HL-60/S4 (cell line): ENCODE measurements around the gene WIPF2.

Experiments used
- in situ Hi-C: fragments of 300-500 bp; cut with MboI; formaldehyde crosslinking; loops from 2 replicates; pipeline ENCODE4 v1.14.3; 2022; ENCODE audit warnings: low sequenced_read_pairs

Gene WIPF2

GRCh38 chr17:40323391-40324381, 104.6 kb downstream of the WIPF2 start:
- in situ Hi-C loops: no loop called here

- in situ Hi-C loops: no loop called here
These were observed 106.3 kb downstream of the WIPF2 start for GRCh38 chr17:40325156-40326013.

- in situ Hi-C loops: no loop called here
These were observed 107.1 kb downstream of the WIPF2 start for GRCh38 chr17:40326014-40326831.

DNA sequence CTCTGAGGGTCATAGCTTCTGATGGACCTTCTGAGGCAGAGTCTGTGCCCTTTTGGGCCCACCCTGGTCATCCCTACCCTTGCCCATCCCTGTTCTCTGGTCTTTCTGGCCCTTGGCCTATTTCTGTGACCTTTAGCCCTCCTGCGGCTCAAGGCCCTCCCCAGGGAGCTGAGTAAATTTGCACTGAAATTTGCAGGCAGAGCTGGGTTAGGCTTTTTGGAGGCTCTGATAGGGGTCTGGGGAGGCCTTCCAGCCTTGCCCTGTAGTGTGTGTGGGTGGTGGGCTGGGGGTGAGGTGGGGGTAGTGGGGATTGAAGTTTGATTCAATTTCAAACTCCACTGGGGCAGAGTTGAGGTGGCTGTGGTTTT, 107.7 kb downstream of the WIPF2 start:
- in situ Hi-C loops: no loop called here

GRCh38 chr17:40327244-40327729, 108.2 kb downstream of the WIPF2 start:
- in situ Hi-C loops: no loop called here

DNA sequence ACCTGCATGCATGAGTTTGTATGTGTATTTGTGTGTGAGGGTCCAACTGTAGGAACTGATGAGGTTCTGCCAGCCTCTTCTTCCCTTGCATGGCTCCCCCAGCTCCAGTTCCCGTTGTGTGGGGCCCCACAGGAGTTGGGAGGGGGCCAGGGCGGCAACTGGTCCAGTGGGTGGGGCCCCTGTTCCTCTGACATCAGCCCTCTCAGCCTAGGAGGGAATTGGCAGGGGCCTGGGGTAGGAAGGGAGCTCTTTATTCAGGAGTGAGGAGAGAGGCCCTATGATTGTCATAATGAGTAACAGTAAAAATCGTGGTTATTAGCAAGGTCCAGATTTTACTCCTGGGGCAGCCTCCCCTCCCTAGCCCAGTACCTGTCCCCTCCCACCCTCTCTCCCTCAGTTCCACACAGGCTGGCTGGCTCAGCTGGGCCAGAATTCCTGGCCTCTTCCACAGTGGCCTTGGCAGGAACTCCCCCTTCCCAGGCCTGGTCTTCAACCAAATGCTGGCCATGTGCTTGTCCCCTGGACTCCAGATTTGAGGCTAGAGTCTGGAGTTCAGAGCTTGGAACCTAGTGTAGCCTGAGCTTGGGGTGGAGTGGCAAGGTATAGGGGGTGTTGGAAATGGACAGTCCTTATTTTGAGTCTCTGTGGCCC, 108.8 kb downstream of the WIPF2 start:
- in situ Hi-C loops: no loop called here

DNA sequence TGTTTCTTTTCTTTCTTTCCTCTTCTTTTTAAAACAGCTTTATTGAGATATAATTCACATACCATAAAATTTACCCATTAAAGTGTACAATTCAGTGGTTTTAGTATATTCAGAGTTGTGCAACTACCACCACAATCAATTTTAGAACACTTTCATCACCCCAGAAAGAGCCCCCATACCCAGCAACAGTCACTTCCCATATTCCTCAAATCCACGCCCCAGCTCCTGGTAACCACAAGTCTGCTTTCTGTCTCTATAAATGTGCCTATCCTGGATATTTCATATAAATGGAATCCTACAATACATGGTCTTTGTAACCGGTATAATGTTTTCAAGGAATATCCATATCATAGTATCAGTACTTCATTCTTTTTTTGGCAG, 109.3 kb downstream of the WIPF2 start:
- in situ Hi-C loops: no loop called here

DNA sequence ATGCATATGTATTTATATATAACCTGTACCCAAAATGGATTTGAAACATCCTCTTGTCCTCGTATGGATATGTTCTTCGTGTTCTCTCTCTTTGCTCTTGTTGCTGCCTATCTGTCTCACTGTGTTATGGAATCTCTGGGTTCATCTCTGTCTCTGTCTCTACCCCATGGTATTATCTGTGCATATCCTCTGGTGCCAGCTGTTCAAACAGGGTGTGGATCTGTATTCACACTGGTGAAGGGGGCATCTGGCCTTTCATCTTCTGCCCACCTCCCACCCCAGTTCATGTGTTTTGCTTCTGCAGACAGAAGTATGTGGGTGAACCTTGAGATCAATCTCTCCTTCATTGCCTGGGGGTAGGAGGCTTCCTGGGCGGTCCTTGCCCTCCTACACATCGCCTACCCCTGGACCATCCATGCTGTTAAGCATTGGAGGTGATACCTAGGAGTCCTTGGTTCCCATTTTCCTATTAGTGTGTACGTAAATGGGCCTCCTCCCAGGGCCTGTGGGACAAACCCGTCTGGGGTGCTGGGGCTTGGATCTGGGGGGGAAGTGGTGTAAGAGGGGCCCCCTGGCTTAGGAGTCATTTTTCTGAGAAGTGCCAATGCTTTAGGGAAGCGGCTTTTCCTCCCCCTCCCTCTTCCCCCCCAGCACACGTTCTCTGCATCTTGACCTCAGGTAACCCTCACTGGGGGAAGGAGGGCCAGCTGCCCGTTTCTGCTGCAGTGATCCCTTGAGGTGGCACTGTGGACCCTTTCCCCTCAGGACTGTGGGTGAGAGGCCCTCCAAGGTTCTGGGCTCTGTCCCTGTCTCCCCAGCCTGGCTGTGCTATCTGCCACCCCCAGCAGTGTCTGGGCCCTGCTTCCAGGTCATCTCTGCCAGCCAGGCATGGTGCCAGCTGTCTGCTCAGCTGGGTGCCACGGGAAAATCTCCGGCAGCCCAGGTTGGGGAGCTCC, 111.0 kb downstream of the WIPF2 start:
- in situ Hi-C loops: no loop called here

- in situ Hi-C loops: no loop called here
These were observed 111.9 kb downstream of the WIPF2 start for GRCh38 chr17:40330850-40331470.

DNA sequence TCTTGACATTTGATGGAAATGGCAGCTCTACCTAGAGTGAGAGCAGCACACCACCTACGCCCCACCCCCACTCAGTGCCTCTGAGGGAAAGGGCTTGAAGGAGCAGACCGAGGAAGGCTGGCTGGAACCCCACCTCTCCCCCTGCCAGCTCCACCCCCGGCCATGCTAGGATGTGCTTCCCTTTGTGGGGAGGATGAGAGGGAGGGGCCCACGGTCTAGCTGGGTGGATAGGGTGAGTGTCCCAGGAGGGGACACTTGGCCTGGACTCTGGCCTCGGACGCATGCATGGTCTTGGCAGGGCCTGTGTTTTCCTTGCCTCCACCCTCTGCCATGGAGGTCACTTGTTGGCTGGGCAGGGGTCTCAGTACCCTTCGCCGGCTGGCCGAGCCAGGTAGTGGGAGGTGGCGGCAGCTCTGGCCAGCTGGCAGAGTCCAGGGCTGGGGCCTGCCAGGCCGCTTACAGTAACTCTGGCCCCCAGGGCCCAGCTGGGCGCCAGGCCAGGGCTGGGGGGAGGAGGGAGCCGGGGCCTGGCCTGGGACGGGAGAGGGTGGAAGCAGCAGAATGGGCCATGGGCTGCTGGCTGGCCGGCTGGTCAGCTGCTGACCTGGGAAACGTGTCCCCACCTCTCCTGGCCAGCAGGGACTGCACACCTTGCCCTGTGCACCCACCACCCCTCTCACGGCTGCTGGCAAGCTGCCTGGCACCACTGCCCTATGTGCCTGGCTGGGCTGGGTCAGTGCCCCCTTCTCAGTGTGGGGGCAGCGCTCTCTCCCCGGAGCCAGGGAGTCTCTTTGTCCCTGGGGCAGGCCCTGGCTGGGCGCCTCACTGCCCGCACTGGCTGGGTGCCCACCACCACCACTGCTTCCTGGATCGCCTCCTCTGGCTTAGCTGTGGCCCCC, 112.9 kb downstream of the WIPF2 start:
- in situ Hi-C loops: no loop called here
